CD4-positive, alpha-beta T cell treated with Interleukin-15 for 1 hour (primary cell): ENCODE measurements around the gene SHB.

Experiments
- DNase-seq: peaks from one replicate; pipeline ENCODE4 v3.0.0-alpha.2; 2020

The SHB gene

DNA sequence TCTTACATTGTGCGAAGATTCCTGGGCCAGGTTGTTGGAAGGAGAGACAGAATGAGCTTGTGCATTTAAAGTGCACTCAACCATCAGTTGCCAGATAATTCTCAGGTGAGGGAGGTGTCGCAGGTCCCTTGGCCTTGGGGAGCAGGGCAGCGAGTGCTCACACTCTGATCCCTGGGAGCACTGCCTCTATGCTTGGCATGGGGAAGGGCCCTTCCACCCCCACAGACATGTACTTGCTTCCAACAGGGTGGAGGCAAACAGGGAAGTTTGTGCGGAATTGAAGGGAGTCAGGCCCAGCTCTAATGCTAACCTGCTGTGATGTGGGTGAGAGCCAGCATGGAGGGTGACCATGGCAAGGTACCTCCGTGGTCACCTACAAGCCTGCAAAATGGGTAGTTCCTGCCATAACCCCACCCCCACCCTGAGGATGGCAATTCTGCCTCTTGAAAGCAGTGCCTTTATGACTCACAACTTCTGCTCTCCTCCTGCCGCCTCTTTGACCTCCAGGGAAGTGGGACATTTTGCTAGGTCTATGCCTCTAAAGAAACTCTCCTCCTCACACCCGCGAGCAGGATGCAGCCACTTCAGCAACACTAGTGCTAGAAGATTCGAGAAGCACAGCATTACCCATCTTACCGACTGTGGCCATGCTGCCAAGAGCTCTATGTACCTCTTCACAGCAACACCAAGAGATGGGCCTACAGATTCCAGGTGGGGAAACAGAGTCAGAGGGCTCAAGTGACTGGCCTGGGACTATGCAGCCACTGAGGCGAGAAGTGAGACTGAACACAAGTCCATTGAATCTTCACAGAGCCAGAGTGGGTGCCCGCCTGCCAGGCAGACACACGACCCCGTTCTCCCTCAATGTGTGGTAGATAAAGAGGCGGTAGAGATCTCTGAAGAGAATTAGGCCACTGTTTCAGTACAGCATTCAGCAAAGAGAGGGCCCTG, 143.0 kb downstream of the SHB start:
- no peak for DNase-seq

GRCh38 chr9:37925006-37925405, 144.0 kb downstream of the SHB start:
- DNase-seq: no peak

GRCh38 chr9:37924538-37924937, 144.5 kb downstream of the SHB start:
- DNase-seq: no peak

DNA sequence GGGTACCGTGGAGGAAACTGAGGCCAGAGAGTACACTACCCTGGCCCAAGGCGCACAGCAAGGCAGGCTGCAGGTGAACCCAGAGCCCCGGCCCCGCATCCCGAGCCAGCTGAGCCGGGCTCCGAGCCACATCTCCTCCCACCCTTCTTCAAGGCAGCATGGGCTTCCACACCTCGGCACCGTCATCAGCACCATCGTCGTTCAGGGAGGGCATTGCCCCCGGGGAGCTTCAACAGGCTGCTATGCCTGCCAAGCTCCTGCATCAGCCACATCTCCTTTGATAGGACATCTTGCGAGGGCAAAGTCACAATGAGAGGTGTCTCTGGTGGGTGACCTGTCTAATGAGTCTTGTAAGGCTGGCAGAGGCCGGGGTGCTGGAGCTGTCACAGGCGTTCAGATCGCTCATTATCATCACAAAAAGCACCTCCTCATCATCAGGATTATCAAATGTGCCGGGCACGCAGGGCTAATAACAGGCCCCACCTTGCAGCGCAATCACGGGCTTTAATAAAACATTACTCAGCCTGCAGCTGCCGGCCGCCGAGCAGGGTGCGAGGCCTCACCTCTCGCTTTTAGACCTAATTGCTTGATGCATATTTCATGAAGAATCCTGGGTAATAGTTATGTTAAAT, 145.1 kb downstream of the SHB start:
- peak; percentile 13 for DNase-seq

DNA sequence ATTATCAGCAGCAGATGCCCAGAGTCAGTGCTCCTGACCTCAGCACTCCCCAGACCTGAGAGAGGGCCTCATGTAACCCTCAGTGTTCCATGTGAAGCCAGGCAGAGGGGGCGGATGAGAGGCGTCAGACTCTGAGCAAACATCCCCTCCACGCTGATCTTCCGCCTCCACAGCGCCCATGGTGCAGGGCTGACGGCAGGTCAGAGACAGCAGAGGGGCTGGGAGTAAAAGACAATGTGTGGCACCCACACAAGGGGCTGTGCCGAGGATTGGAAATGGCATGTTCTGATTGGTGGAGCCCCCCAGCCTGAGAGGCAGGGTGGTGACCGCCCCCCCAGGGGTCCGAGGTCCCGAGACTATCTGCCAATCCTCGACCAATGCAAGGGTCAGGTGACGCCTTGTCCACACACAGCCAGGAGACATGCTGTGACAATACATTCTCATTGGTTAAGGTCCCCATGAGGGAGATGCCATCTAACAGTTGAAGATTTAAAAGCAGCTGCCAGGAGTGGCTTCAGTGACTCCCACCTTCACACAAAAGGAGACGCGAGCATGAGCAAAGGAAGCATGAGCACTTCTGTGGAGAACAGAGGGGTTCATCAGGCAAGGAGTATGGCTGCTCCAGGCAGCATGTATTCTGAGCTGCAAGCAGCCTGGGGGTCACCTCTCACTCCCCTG, 145.8 kb downstream of the SHB start:
- DNase-seq: peak; percentile 11

DNA sequence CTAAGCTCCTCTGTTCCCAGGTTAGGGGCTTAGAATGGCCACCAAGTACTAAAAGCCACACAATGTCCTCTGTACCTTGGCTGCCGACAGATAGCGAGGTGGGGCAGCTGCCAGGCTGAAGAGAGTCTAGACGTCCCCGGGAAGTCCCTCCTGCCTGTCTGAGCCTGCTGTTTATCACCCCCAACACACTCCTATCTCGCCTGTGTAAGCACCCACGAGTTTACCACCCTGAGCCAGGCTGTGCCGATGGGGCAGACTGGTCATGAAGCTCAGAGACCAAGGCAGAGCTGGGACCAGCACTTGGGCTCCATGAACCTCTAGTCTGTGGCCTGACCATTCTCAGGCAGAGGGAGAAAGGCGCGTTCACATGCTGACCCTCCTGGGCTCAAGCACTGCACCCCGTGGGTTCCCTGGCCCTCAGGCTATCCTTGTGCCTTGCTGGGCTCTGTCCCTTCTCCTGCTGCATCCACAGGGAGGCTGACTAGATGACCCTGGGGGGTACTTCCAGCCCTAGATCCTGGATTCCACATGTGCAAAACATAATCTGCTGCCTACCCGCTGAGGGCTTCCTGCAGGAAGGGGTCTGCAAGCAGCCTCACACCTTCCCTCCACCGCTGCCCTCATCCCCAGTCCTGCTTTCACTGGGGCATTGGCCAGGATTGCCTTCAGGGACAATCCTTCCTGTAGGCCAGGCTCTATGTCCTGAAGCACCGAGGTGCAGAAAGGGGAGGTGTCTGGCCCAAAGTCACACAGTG, 146.5 kb downstream of the SHB start:
- DNase-seq: peak; percentile 11

DNA sequence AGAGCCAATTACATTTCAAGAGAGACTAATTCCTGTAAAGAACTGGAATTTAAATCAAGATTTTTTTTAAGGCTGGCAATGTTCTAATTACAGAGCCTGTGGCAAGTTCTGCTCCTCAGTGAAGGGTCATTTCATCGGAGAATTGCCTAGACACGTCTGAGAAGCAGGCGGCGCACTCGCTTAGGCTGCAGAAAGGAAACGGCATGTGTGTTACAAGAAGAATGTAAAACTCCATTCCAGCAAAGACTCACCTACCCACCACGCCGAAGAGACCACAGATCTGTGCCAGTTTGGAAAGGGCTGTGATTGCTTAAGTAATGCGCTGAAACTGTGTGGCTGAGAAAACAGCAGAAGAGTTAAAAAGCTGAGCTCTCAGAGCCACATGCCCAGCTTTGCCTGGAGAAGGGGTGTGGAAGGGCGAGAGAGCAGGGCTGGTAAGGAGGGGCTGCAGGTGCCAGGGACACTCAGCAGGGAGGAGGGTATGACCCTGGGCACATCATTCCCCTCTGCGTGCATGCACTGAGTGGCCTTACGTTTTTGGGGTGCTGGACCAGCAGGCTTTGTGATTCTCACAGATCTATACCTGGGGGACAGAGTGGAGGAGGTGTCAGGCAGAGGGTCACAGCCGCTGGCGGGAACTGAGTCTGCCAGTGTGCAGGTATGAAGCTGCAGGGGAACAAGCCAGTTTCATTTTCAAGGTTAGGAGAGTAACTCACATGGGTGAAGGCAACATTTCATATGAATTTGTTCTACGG, 147.3 kb downstream of the SHB start:
- DNase-seq: no peak

- no peak for DNase-seq
Observed at GRCh38 chr9:37921168-37921510, 147.9 kb downstream of the SHB start.

GRCh38 chr9:37920471-37921167, 148.4 kb downstream of the SHB start:
- DNase-seq: peak; percentile 17

DNA sequence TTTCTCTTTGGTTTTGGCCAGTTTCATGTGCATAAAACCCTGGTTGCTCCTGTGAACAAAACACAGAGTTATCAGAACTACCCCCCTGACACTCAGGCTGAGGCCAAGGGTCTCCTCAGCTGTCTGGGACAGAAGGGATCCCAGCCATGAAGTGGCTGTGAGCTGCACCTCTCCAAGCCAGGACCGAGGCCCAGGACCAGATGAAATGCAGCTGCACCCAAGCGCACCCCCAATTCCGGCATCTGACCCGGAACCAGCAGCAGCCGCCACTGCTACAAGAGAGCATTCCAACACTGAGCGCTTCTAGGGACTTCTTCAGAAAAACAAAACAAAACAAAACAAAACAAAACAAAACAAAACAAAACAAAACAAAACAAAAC, 149.1 kb downstream of the SHB start:
- no peak for DNase-seq

DNA sequence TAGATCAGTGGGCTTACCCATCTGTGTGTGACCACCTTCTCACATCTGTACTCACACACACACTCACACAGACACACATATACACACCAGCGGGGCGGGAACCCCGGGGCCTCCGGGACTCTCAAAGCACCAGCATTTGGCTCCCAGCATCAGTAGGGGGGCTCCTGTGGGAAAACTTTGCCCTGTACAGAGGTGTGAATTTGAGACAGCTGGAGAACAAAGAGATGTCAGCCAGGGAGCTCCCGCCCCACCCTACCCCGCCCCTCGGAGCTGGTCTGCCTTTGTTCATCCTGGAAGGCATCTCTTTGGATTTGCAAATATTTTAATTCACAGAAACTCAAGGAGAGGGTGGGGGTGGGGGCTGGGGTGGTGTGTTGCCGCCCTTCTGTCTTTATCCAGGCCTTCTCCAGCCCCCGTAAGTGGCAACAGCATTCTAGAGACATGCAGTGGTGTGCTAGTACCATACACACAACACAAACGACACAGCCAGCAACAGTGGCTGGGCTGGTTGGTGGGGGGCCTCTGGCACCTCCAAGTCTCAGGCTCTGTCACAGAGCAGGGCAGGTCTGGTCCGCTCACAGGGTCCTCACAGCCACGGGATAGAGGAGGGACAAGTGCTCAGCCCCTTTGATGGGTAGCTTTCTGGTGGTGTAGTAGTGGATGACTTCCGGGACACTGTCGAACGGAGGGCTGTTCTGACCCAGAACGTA, 149.6 kb downstream of the SHB start:
- DNase-seq: no peak

DNA sequence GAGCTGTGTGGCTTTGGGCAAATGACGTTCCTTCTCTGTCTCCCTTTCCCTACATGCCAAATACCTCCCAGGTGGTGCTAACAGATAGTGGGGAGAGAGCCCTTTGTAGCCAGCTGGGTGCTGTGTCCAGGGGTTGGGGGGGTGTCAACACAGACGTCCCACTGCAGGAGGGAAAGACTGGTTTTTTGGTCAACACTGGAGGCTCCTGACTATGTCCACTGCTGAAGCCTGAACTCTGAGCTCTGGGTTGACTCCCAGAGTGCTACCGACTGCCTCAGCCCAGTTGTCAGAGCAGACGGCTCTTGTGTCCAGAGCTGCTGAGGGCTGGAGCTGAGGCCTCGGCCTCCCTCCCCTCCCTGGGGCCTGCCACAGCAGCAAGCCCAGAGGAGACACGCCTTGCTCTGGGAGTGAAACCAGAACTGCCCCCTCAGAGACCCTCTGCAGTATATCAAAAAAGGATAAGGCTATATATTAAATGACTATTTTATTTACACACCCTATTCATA, 150.3 kb downstream of the SHB start:
- DNase-seq: no peak

- DNase-seq: no peak
Observed at GRCh38 chr9:37917801-37918664, 151.0 kb downstream of the SHB start.

DNA sequence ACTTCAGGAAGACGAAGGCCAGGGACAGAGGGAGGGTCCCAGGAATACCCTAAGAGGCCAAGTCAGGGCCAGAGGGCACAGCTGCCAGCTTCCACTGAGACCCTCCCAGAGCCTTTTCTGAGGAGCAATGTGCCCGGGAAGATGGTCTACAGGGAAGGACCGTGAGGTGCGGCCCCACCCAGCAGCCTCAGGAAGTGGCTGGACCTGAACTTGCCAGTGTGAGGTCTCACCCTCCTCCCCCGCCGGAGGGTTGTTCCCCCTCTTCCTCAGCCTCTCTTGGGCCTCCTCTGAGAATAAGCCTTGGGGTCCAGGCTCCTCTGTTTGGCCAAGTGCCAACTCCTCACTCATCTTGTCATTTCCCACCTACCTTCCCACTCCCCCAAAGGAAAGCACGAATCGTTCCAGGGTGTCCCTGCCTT, 151.7 kb downstream of the SHB start:
- no peak for DNase-seq

GRCh38 chr9:37916471-37917312, 152.3 kb downstream of the SHB start:
- no peak for DNase-seq

DNA sequence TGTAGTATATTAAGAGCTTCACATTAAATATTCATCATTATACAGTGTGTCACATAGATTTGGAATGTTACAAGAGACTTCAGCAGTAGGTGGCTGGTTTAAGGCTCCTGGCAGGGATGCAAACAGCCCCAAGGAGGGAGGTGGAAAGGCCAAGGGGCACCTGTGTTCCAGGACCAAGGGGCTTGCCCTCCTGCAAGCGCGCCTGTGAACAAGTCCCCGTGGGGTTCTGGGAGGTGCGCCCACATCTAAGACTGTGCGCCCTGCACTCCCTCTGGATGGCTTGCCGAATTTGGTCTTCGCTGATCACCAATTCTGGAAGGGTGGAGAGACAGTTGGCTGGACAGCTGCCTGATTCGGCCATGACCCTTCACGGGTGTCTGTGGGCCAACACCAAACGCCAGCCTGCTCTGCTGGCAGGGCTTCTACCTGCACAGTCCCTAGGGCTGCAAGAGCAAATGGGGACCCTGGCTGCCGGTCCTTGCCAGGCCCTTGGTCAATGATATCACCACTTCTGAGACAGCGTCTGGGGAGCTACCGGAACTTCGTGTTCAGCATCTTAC, 153.0 kb downstream of the SHB start:
- DNase-seq: no peak

DNA sequence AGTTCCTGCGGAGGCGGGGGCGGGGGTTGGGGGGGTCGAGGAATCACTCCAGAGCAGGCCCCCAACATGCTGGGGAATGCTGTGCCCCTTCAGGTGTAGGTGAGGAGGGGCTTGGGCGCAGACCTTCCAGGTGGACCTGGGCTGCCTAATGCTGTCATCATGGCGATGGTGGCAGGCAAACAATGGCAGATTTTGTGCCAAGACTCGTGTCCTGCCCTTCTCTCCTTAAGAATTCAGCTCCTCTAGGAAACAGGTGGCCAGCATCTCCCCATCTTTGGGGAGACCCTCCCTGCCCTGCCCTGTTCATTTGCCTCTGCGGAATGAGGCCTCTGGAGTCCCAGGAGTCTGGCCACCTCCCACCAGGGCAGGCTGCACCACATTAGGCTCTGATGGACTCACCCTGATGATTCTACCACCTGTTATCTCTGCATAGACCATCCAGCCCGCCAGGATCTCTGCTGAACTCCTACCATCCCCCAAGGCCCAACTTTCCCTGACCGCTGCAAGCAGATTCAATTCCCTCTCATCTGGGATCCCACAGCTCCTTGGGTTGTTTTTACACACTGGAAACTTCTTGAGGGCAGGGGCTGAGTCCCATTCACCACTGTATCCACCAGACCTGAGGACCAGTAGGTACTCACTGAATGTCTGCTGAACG, 154.2 kb downstream of the SHB start:
- DNase-seq: no peak

DNA sequence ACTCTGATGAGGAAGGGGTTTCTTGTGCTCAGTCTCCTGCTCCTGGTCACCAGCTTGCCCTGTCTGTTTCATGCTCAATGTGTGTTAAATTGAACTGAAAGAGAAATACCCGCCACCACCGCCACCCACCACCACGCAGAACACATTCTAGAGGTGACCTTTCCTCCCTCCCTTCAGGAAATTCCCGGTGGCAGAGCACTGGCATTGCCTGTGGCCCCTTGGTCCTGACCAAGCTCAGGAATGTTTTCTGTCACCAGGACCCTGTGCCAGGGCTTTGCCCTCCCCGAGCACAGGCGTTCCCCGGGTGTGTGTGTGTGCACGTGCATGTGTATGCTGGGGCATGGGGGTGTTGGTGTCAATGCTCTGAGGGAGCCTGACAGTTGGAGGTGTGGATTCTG, 154.9 kb downstream of the SHB start:
- DNase-seq: no peak
